Endothelial cell of umbilical vein (primary cell): ENCODE results near the gene NT5DC4. TPM values are rescaled to one million over a fixed set of nuclear protein-coding genes. Genes with fewer than 3 reads are reported as not detected.

Experiments used
- BruUV-seq: library from RNA; stranded (reverse); fragments of 400-500 nt; replicated peaks from 2 replicates; lab custom pipeline; 2021; lab: Mats Ljungman, UMichigan
- CTCF ChIA-PET: fragments of 300-600, 350-600 bp; sonication (Branson Sonifier 250); formaldehyde crosslinking; loops from one replicate; lab custom pipeline; 2021; ENCODE audit warnings: antibody characterized with exemption, inconsistent platforms; lab: Charles Lee
- POLR2A ChIA-PET: fragments of 300-600, 350-600 bp; sonication (Branson Sonifier 250); formaldehyde crosslinking; loops from one replicate; lab custom pipeline; 2021; ENCODE audit warnings: antibody characterized with exemption, inconsistent platforms; lab: Charles Lee
- DNase-seq: peaks from one replicate; pipeline ENCODE4 v3.0.0-alpha.2; 2011; ENCODE audit warnings: low read depth, low spot score
- FAIRE-seq: peaks from 2 replicates; lab custom pipeline; 2011; peaks lifted over from hg19 to GRCh38; lab: Jason Lieb, UNC
- H2AFZ ChIP-seq: 2 replicates; pipeline ENCODE4 v1.6.0; 2012; ENCODE audit warnings: low read depth, low read length, control low read depth, inconsistent platforms
- H3K27ac ChIP-seq: 2 replicates; pipeline ENCODE4 v1.5.1; 2011; ENCODE audit warnings: low read depth, mild to moderate bottlenecking, control low read depth, low read length, moderate library complexity; ENCODE audit not compliant: insufficient read depth
- H3K27me3 ChIP-seq, 2 experiments: 2 replicates each; pipeline versions ENCODE4 v1.6.0 to v1.6.1; 2011; ENCODE audit warnings: low read length in 2 of 2, mixed read lengths in 1 of 2; ENCODE audit not compliant: control insufficient read depth in 2 of 2, insufficient read depth in 2 of 2
- H3K36me3 ChIP-seq, 2 experiments: 2 replicates in 1 of 2; 3 replicates in 1 of 2; pipeline ENCODE4 v1.5.1; 2011; ENCODE audit warnings: low read length in 2 of 2, mild to moderate bottlenecking in 1 of 2, moderate library complexity in 1 of 2; ENCODE audit not compliant: control insufficient read depth in 2 of 2, insufficient read depth in 2 of 2; ENCODE audit errors: extremely low read depth in 1 of 2
- H3K4me1 ChIP-seq: 3 replicates; pipeline ENCODE4 v1.5.1; 2011; ENCODE audit warnings: mild to moderate bottlenecking, low read length; ENCODE audit not compliant: control insufficient read depth, insufficient read depth; ENCODE audit errors: extremely low read depth
- H3K4me2 ChIP-seq: 2 replicates; pipeline ENCODE4 v1.6.1; 2011; ENCODE audit warnings: low read length, control low read depth, mixed read lengths; ENCODE audit not compliant: insufficient read depth
- H3K4me3 ChIP-seq, 3 experiments: fragments of 200-600 bp in 1 of 3; sonication (generic), shearing (Covaris generic) in 1 of 3; replicated peaks in 1 of 3; 2 replicates each; pipeline ENCODE4 v1.5.1; 2011 to 2016; ENCODE audit warnings: control low read depth in 3 of 3, low read length in 3 of 3, mild to moderate bottlenecking in 2 of 3, inconsistent platforms in 1 of 3, low read depth in 1 of 3, moderate library complexity in 1 of 3; ENCODE audit not compliant: insufficient read depth in 1 of 3
- H3K79me2 ChIP-seq: 2 replicates; pipeline ENCODE4 v1.6.0; 2012; ENCODE audit warnings: low read length, inconsistent platforms; ENCODE audit not compliant: control insufficient read depth, insufficient read depth
- H3K9ac ChIP-seq: replicated peaks from 2 replicates; pipeline ENCODE3; 2011; ENCODE audit warnings: low read length, control low read depth; ENCODE audit not compliant: insufficient read depth; ENCODE audit errors: extremely low read depth
- H3K9me1 ChIP-seq: replicated peaks from 3 replicates; pipeline ENCODE4 v1.6.0; 2011; ENCODE audit warnings: mild to moderate bottlenecking, low read length; ENCODE audit not compliant: control insufficient read depth, insufficient read depth; ENCODE audit errors: extremely low read depth
- H3K9me3 ChIP-seq: replicated peaks from 2 replicates; pipeline ENCODE4 v1.5.1; 2012; ENCODE audit warnings: low read length, inconsistent platforms; ENCODE audit not compliant: control insufficient read depth, insufficient read depth
- H4K20me1 ChIP-seq: replicated peaks from 2 replicates; pipeline ENCODE3; 2011; ENCODE audit warnings: mild to moderate bottlenecking, low read length; ENCODE audit not compliant: control insufficient read depth, insufficient read depth; ENCODE audit errors: extremely low read depth
- EZH2 ChIP-seq: IDR thresholded peaks from 2 replicates; pipeline ENCODE4 v1.6.1; 2012; ENCODE audit warnings: borderline replicate concordance, low read depth, mild to moderate bottlenecking, moderate library complexity, low read length, inconsistent platforms; ENCODE audit not compliant: severe bottlenecking
- FOS ChIP-seq: IDR thresholded peaks from 2 replicates; pipeline ENCODE4 v1.6.1; 2011; ENCODE audit warnings: mild to moderate bottlenecking, low read length, moderate library complexity, borderline replicate concordance; ENCODE audit not compliant: insufficient read depth
- GATA2 ChIP-seq: IDR thresholded peaks from 2 replicates; pipeline ENCODE4 v1.7.0; 2011; ENCODE audit warnings: low read depth, mild to moderate bottlenecking, moderate library complexity, mixed read lengths, low read length; ENCODE audit not compliant: insufficient read length, insufficient read depth
- JUN ChIP-seq: IDR thresholded peaks from 2 replicates; pipeline ENCODE4 v1.6.1; 2011; ENCODE audit warnings: borderline replicate concordance, low read depth; ENCODE audit not compliant: insufficient read length, insufficient read depth
- MYC ChIP-seq: IDR thresholded peaks from one replicate; pipeline ENCODE4 v1.6.1; 2011; ENCODE audit warnings: mild to moderate bottlenecking, low read depth, low read length
- POLR2A ChIP-seq: IDR thresholded peaks from 2 replicates; pipeline ENCODE4 v1.6.1; 2012; ENCODE audit warnings: low read depth, mild to moderate bottlenecking, control low read depth, low read length
- POLR2AphosphoS5 ChIP-seq: IDR thresholded peaks from 2 replicates; pipeline ENCODE4 v1.6.1; 2012; ENCODE audit warnings: low read depth, mild to moderate bottlenecking, control low read depth, low read length, moderate library complexity; ENCODE audit not compliant: insufficient read depth
- dilution Hi-C: fragments of 300-500 bp; cut with MboI; formaldehyde crosslinking; loops from one replicate; pipeline ENCODE4 v1.15.0; 2019; ENCODE audit warnings: low sequenced_read_pairs; ENCODE audit not compliant: extremely low pct_ligation_motif_present
- intact Hi-C: fragments of 100-400 bp; cut with micrococcal nuclease; formaldehyde crosslinking; loops from one replicate; pipeline ENCODE4 v1.10.0; 2022
- polyA plus RNA-seq, 4 experiments: library from polyadenylated mRNA; depleted of rRNA in 3 of 4; stranded (reverse) in 3 of 4; unstranded in 1 of 4; fragments of >200 nt; gene quantifications; 2 replicates each; pipeline versions ENCODE4 v1.2.1 to v1.2.3, GENCODE V29; 2011 to 2012; ENCODE audit warnings: missing spikeins in 1 of 4
- total RNA-seq: library from RNA; stranded (reverse); gene quantifications from 2 replicates; pipeline ENCODE4 v1.2.3, GENCODE V29; 2021
- TF ChIP-seq, protein P1 (sequence below), 2 donors: IDR thresholded peaks; 1 replicate in 1 of 2; 2 replicates in 1 of 2; pipeline ENCODE4 v1.5.1; 2011; ENCODE audit warnings: low read length in 2 of 2, mild to moderate bottlenecking in 2 of 2, moderate library complexity in 2 of 2, control low read depth in 1 of 2, inconsistent platforms in 1 of 2, low read depth in 1 of 2; ENCODE audit not compliant: insufficient read depth in 1 of 2; ENCODE audit errors: extremely low read depth in 1 of 2
- TF ChIP-seq, protein P2 (sequence below): IDR thresholded peaks from 2 replicates; pipeline ENCODE4 v1.6.1; 2011; ENCODE audit not compliant: insufficient read depth, insufficient read length

Gene NT5DC4
- total and polyA plus RNA-seq, 2 donors (not counting 3 experiments of a cell fraction or from before 2014, with no cell fraction given) = not detected

DNA sequence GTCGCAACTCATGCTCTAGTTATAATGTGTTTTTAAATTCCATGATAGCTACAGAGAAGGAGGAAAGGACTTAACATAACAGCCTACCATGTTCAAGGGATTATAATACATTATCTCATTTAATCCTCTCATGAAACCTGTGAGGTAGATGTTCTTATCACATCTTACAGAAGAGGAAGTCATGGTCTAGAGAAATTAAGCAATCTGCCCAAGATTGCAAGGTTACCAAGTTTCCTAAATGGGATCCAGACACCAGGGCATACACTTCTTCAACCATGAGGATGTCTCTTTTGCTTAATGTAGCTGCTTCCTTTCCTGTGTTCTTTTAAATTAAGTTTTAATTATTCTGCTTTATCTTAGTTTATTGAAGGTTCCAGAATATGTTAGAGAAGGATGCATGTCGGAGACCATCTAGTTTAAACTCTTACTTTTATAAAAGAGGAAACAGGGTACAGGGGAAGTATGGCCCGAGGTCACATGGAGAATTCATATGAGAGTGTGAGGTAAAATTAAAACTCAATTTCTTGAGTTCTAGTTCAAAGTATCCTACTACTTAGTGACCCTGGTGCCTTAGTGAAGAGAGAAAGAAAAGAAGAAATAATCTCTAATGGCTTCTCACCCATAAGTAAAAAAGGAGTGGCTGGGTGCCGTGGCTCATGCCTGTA is 67.0 kb downstream of the NT5DC4 start:
- Histone ChIP-seq H3K4me1 (peaks cover 40% of the 10 kb centered on the region), H2AFZ (peak overlapping the region; percentile 14), H3K36me3 (no peaks in the 10 kb centered on the region), H3K9me1 (no peaks in the 10 kb centered on the region), H3K9ac (peak overlapping the region; percentile 5), H3K27ac (peak overlapping the region; percentile 74), H3K9me3 (no peaks in the 10 kb centered on the region), H3K4me3 (peak overlapping the region in 1 of 3 experiments; percentile 13), H3K4me2 (peak overlapping the region; percentile 82), H3K79me2 (no peaks in the 10 kb centered on the region), H4K20me1 (no peaks in the 10 kb centered on the region), H3K27me3 (no peaks in the 10 kb centered on the region)
- BruUV-seq = no TSS peak
- CTCF ChIA-PET = interaction anchor here (1.0 to 1.9 kb wide), 4 partner anchors 17 to 154 kb away, joined by 3 to 8 read pairs (median 3); no protein-coding TSS in a partner anchor
- POLR2A ChIA-PET = no interaction called here
- TF ChIP-seq JUN = no peak
- TF ChIP-seq, protein P1, sequence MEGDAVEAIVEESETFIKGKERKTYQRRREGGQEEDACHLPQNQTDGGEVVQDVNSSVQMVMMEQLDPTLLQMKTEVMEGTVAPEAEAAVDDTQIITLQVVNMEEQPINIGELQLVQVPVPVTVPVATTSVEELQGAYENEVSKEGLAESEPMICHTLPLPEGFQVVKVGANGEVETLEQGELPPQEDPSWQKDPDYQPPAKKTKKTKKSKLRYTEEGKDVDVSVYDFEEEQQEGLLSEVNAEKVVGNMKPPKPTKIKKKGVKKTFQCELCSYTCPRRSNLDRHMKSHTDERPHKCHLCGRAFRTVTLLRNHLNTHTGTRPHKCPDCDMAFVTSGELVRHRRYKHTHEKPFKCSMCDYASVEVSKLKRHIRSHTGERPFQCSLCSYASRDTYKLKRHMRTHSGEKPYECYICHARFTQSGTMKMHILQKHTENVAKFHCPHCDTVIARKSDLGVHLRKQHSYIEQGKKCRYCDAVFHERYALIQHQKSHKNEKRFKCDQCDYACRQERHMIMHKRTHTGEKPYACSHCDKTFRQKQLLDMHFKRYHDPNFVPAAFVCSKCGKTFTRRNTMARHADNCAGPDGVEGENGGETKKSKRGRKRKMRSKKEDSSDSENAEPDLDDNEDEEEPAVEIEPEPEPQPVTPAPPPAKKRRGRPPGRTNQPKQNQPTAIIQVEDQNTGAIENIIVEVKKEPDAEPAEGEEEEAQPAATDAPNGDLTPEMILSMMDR (IDR thresholded peaks at IDR 0.05; ENCODE audit: extremely low read depth in 1 of 2, insufficient read depth in 1 of 2, low read depth in 1 of 2, low read length in 2 of 2) = no peak
- no peak for TF ChIP-seq POLR2A
- TF ChIP-seq MYC = no peak
- no peak for TF ChIP-seq FOS
- TF ChIP-seq GATA2 = no peak
- TF ChIP-seq, protein P2, sequence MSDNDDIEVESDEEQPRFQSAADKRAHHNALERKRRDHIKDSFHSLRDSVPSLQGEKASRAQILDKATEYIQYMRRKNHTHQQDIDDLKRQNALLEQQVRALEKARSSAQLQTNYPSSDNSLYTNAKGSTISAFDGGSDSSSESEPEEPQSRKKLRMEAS = no peak
- no peak for TF ChIP-seq EZH2
- TF ChIP-seq POLR2AphosphoS5 = no peak
- FAIRE-seq (no peak), DNase-seq (no peak)
- intact Hi-C loops = loop anchor here (1.0 kb wide), 3 partner anchors 24 to 93 kb away; partner anchors contain the start of gene CKAP2L
- dilution Hi-C loops = no loop called here
